Neural cell (in vitro differentiated cells): ENCODE data around the gene ADAM23. TPM values are rescaled to one million over a fixed set of nuclear protein-coding genes. Genes with fewer than 3 reads are reported as not detected.

Experiments
- H2AFZ ChIP-seq: fragments of 200-600, 300-800 bp; sonication (generic), shearing (Covaris generic); 2 replicates; pipeline ENCODE4 v1.6.0; 2014; ENCODE audit warnings: low read depth, mild to moderate bottlenecking, antibody characterized with exemption, low read length, moderate library complexity
- H3F3A ChIP-seq: fragments of 200-600 bp; shearing (Covaris generic); 2 replicates; pipeline ENCODE4 v1.6.1; 2016; ENCODE audit warnings: mild to moderate bottlenecking, moderate library complexity, mixed read lengths, antibody characterized with exemption, low read length; ENCODE audit not compliant: insufficient read depth, poor library complexity, severe bottlenecking
- H3K27ac ChIP-seq: fragments of 200-600, 300-800 bp; sonication (generic), shearing (Covaris generic); 2 replicates; pipeline ENCODE4 v1.5.1; 2014; ENCODE audit warnings: mild to moderate bottlenecking, low read length, moderate library complexity
- H3K27me3 ChIP-seq: fragments of 300-800, 200-600 bp; sonication (generic), shearing (Covaris generic); 2 replicates; pipeline ENCODE4 v1.6.0; 2014; ENCODE audit warnings: mild to moderate bottlenecking, low read depth, low read length, moderate library complexity; ENCODE audit not compliant: insufficient read depth
- H3K36me3 ChIP-seq: fragments of 300-800, 200-600 bp; sonication (generic), shearing (Covaris generic); 2 replicates; pipeline ENCODE4 v1.5.1; 2014; ENCODE audit warnings: mild to moderate bottlenecking, antibody characterized with exemption, low read length, moderate library complexity; ENCODE audit not compliant: insufficient read depth
- H3K4me2 ChIP-seq: fragments of 300-800, 200-600 bp; sonication (generic), shearing (Covaris generic); 2 replicates; pipeline ENCODE4 v1.6.0; 2014; ENCODE audit warnings: mild to moderate bottlenecking, low read length
- H3K4me3 ChIP-seq: fragments of 300-800, 200-600 bp; sonication (generic), shearing (Covaris generic); 2 replicates; pipeline ENCODE4 v1.5.1; 2014; ENCODE audit warnings: mild to moderate bottlenecking, low read length, moderate library complexity
- H3K79me2 ChIP-seq: fragments of 200-600 bp; shearing (Covaris generic); replicated peaks from 2 replicates; pipeline ENCODE4 v1.6.0; 2014; ENCODE audit warnings: mild to moderate bottlenecking, low read length, moderate library complexity; ENCODE audit not compliant: insufficient read depth
- H3K9ac ChIP-seq: fragments of 300-800, 200-600 bp; sonication (generic), shearing (Covaris generic); 2 replicates; pipeline ENCODE4 v1.6.1; 2016; ENCODE audit warnings: mild to moderate bottlenecking, low read length, mixed read lengths
- H3K9me2 ChIP-seq: fragments of 200-600 bp; shearing (Covaris generic); 2 replicates; pipeline ENCODE4 v1.6.1; 2016; ENCODE audit warnings: mild to moderate bottlenecking, low read length, mixed read lengths; ENCODE audit not compliant: insufficient read depth
- H3K9me3 ChIP-seq: fragments of 200-600, 300-800 bp; sonication (generic), shearing (Covaris generic); 2 replicates; pipeline ENCODE4 v1.6.1; 2016; ENCODE audit warnings: mild to moderate bottlenecking, mixed run types, low read length, moderate library complexity, mixed read lengths
- H4K20me1 ChIP-seq: fragments of 200-600 bp; shearing (Covaris generic); 2 replicates; pipeline ENCODE4 v1.6.1; 2016; ENCODE audit warnings: mild to moderate bottlenecking, mixed run types; ENCODE audit not compliant: insufficient read depth
- EP300 ChIP-seq: fragments of 450-650 bp; conservative IDR thresholded peaks from 2 replicates; pipeline ENCODE4 v1.6.1; 2014; ENCODE audit warnings: antibody characterized with exemption, mild to moderate bottlenecking, moderate library complexity; ENCODE audit not compliant: poor library complexity, severe bottlenecking
- EZH2 ChIP-seq: fragments of 200-600, 300-800 bp; shearing (Covaris generic), sonication (generic); IDR thresholded peaks from 2 replicates; pipeline ENCODE4 v1.6.1; 2014; ENCODE audit warnings: antibody characterized with exemption, low read length, borderline replicate concordance, mild to moderate bottlenecking; ENCODE audit not compliant: insufficient read depth, poor library complexity, severe bottlenecking
- MXI1 ChIP-seq: fragments of 450-650 bp; conservative IDR thresholded peaks from 2 replicates; pipeline ENCODE4 v1.6.1; 2014; ENCODE audit warnings: antibody characterized with exemption, mild to moderate bottlenecking; ENCODE audit not compliant: poor library complexity, severe bottlenecking
- POLR2AphosphoS5 ChIP-seq: IDR thresholded peaks from 2 replicates; pipeline ENCODE4 v1.6.1; 2012
- RAD21 ChIP-seq: fragments of 450-650 bp; conservative IDR thresholded peaks from 2 replicates; pipeline ENCODE4 v1.6.1; 2014; ENCODE audit warnings: antibody characterized with exemption, mild to moderate bottlenecking, moderate library complexity
- REST ChIP-seq: IDR thresholded peaks from 2 replicates; pipeline ENCODE4 v1.6.1; 2012; ENCODE audit warnings: borderline replicate concordance
- SMC3 ChIP-seq: fragments of 450-650 bp; conservative IDR thresholded peaks from 2 replicates; pipeline ENCODE4 v1.6.1; 2014; ENCODE audit warnings: antibody characterized with exemption, mild to moderate bottlenecking, moderate library complexity; ENCODE audit not compliant: poor library complexity
- TAF1 ChIP-seq: IDR thresholded peaks from 2 replicates; pipeline ENCODE4 v1.6.1; 2012; ENCODE audit warnings: low read depth
- polyA plus RNA-seq: library from polyadenylated mRNA; depleted of rRNA; stranded (reverse); fragments of >200 nt; gene quantifications from 2 replicates; pipeline ENCODE4 v1.2.3, GENCODE V29; 2014
- TF ChIP-seq, protein P1 (sequence below): fragments of 450-650 bp; IDR thresholded peaks from 2 replicates; pipeline ENCODE4 v1.5.1; 2014; ENCODE audit warnings: antibody characterized with exemption, mild to moderate bottlenecking, moderate library complexity; ENCODE audit not compliant: poor library complexity, severe bottlenecking

The ADAM23 gene
- polyA plus RNA-seq, 1 donor from 2014 or later = 75.2 TPM

DNA sequence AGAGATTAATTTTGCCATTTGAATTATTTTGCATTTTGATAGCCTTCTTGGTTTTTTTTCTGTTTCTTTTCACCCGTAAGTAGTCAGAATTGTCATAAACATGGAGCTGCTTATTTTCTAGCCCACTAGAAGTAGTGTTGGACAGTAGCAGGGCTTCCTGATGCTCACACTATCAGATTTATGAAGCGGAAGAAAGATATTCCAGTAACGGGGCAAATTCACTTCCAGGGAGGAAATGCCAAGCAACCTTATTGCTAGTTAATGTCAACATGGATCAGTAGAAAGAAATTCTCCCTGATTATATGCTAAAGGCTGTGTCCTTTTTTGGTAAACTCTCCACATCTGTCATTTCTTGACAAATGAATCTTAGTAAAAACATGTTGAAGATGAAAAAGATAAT lies 19.2 kb upstream of the ADAM23 start:
- Histone ChIP-seq H3K4me3 (no peak overlapping the region), H3K4me2 (no peak overlapping the region), H3K36me3 (no peaks in the 10 kb centered on the region), H3K9me3 (no peaks in the 10 kb centered on the region), H3K27me3 (no peaks in the 10 kb centered on the region), H4K20me1 (no peaks in the 10 kb centered on the region), H2AFZ (no peak overlapping the region), H3K27ac (no peak overlapping the region), H3K79me2 (no peaks in the 10 kb centered on the region), H3F3A (no peaks in the 10 kb centered on the region), H3K9ac (no peak overlapping the region), H3K9me2 (no peaks in the 10 kb centered on the region)
- TF ChIP-seq RAD21 (no peak), SMC3 (no peak), EP300 (no peak), REST (no peak), POLR2AphosphoS5 (no peak), EZH2 (no peak), TAF1 (no peak), MXI1 (no peak)
- TF ChIP-seq, protein P1, sequence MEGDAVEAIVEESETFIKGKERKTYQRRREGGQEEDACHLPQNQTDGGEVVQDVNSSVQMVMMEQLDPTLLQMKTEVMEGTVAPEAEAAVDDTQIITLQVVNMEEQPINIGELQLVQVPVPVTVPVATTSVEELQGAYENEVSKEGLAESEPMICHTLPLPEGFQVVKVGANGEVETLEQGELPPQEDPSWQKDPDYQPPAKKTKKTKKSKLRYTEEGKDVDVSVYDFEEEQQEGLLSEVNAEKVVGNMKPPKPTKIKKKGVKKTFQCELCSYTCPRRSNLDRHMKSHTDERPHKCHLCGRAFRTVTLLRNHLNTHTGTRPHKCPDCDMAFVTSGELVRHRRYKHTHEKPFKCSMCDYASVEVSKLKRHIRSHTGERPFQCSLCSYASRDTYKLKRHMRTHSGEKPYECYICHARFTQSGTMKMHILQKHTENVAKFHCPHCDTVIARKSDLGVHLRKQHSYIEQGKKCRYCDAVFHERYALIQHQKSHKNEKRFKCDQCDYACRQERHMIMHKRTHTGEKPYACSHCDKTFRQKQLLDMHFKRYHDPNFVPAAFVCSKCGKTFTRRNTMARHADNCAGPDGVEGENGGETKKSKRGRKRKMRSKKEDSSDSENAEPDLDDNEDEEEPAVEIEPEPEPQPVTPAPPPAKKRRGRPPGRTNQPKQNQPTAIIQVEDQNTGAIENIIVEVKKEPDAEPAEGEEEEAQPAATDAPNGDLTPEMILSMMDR = no peak

DNA sequence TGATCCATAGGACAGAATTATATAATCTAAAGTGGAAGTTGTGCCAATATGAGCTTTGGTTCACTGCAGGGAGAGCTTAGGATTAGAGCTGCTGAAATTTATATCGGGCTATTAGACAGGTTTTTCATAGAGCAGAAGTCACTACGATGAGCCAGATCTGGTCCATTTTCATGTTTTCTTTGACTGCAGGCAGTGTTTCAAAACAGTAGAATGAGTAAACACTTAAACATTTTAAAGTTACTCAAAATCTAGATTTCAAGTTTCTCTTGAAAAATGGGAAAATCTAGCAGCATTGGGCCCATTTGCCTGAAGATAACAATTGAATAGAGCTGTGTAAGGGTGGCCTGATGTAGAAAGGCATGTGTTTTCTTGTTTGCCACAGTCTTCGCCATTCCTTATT lies 14.5 kb upstream of the ADAM23 start:
- H3K27me3 ChIP-seq = no peaks in the 10 kb centered on the region
- no peaks in the 10 kb centered on the region for H3K9me2 ChIP-seq
- H3K9me3 ChIP-seq = no peaks in the 10 kb centered on the region
- H3F3A ChIP-seq = no peaks in the 10 kb centered on the region
- TF ChIP-seq EP300 = no peak
- TF ChIP-seq RAD21 = no peak
- TF ChIP-seq TAF1 = no peak
- TF ChIP-seq, protein P1 = no peak
- TF ChIP-seq MXI1 = no peak
- no peak for TF ChIP-seq POLR2AphosphoS5
- TF ChIP-seq EZH2 = no peak
- TF ChIP-seq SMC3 = no peak
- TF ChIP-seq REST = no peak
- no peaks in the 10 kb centered on the region for H3K79me2 ChIP-seq
- H3K9ac ChIP-seq = no peak overlapping the region
- no peaks in the 10 kb centered on the region for H3K36me3 ChIP-seq
- H3K4me3 ChIP-seq = no peak overlapping the region
- H4K20me1 ChIP-seq = no peaks in the 10 kb centered on the region
- H2AFZ ChIP-seq = no peak overlapping the region
- H3K4me2 ChIP-seq = no peak overlapping the region
- H3K27ac ChIP-seq = no peak overlapping the region
